OCI-LY3 (cell line): ENCODE data around the gene HNRNPA1.

Source experiments
- CTCF ChIP-seq: fragments of 200-600, 300-600 bp; sonication (generic); IDR thresholded peaks from 2 replicates; pipeline ENCODE4 v1.5.1; 2014; ENCODE audit warnings: antibody characterized with exemption, low read length, low read depth
- EZH2phosphoT487 ChIP-seq: fragments of 200-600 bp; shearing (Covaris generic); IDR thresholded peaks from 2 replicates; pipeline ENCODE4 v1.6.1; 2018; ENCODE audit warnings: antibody characterized with exemption, mixed run types, low read depth

GRCh38 chr12:54299515-54300224, 19.1 kb downstream of the HNRNPA1 start:
- no peak for TF ChIP-seq CTCF
- TF ChIP-seq EZH2phosphoT487 = no peak
